ENCODE results near the gene LRMDA.
"Not testable (repeated sequence)": the region's sequence is repeated elsewhere in the genome, so short reads cannot be mapped to it uniquely, and the experiment has no call there.

DNA sequence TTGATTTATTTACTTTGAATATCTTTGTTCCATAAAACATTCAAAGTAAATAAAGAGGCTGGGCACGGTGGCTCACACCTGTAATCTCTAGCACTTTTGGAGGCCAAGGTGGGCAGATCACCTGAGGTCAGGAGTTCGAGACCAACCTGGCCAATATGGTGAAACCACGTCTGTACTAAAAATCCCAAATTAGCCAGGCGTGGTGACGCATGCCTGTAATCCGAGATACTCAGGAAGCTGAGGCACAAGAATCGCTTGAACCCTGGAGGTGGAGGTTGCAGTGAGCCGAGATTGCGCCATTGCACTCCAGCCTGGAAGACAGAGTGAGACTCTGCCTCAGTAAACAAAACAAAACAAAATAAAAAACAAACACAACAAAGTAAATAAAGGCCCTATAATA is 1153.0 kb downstream of the LRMDA start:
- TF ChIP-seq, protein P1, sequence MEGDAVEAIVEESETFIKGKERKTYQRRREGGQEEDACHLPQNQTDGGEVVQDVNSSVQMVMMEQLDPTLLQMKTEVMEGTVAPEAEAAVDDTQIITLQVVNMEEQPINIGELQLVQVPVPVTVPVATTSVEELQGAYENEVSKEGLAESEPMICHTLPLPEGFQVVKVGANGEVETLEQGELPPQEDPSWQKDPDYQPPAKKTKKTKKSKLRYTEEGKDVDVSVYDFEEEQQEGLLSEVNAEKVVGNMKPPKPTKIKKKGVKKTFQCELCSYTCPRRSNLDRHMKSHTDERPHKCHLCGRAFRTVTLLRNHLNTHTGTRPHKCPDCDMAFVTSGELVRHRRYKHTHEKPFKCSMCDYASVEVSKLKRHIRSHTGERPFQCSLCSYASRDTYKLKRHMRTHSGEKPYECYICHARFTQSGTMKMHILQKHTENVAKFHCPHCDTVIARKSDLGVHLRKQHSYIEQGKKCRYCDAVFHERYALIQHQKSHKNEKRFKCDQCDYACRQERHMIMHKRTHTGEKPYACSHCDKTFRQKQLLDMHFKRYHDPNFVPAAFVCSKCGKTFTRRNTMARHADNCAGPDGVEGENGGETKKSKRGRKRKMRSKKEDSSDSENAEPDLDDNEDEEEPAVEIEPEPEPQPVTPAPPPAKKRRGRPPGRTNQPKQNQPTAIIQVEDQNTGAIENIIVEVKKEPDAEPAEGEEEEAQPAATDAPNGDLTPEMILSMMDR (tag by site-specific recombination; IDR thresholded peaks at IDR 0.05): not testable (repeated sequence)
- TF ChIP-seq ZNF843 (tag by site-specific recombination; IDR thresholded peaks at IDR 0.05); TRIM28 (IDR thresholded peaks at IDR 0.05; ENCODE audit: borderline replicate concordance, low read length); PRDM1 (tag by site-specific recombination; IDR thresholded peaks at IDR 0.05); KLF9 (tag by site-specific recombination; IDR thresholded peaks at IDR 0.05; ENCODE audit: low read depth); ZBTB8A (tag by site-specific recombination; IDR thresholded peaks at IDR 0.05); ZNF274 (IDR thresholded peaks at IDR 0.05; ENCODE audit: low read length); ZNF274 (tag by site-specific recombination; IDR thresholded peaks at IDR 0.05; ENCODE audit: borderline replicate concordance); ZBTB20 (tag by site-specific recombination; IDR thresholded peaks at IDR 0.05); ZFP37 (tag by site-specific recombination; IDR thresholded peaks at IDR 0.05); ZBTB17 (tag by site-specific recombination; IDR thresholded peaks at IDR 0.05); PRDM10 (tag by site-specific recombination; IDR thresholded peaks at IDR 0.05): not testable (repeated sequence)
- TF ChIP-seq, protein P2, sequence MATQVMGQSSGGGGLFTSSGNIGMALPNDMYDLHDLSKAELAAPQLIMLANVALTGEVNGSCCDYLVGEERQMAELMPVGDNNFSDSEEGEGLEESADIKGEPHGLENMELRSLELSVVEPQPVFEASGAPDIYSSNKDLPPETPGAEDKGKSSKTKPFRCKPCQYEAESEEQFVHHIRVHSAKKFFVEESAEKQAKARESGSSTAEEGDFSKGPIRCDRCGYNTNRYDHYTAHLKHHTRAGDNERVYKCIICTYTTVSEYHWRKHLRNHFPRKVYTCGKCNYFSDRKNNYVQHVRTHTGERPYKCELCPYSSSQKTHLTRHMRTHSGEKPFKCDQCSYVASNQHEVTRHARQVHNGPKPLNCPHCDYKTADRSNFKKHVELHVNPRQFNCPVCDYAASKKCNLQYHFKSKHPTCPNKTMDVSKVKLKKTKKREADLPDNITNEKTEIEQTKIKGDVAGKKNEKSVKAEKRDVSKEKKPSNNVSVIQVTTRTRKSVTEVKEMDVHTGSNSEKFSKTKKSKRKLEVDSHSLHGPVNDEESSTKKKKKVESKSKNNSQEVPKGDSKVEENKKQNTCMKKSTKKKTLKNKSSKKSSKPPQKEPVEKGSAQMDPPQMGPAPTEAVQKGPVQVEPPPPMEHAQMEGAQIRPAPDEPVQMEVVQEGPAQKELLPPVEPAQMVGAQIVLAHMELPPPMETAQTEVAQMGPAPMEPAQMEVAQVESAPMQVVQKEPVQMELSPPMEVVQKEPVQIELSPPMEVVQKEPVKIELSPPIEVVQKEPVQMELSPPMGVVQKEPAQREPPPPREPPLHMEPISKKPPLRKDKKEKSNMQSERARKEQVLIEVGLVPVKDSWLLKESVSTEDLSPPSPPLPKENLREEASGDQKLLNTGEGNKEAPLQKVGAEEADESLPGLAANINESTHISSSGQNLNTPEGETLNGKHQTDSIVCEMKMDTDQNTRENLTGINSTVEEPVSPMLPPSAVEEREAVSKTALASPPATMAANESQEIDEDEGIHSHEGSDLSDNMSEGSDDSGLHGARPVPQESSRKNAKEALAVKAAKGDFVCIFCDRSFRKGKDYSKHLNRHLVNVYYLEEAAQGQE (tag by site-specific recombination; IDR thresholded peaks at IDR 0.05): not testable (repeated sequence)
- TF ChIP-seq, protein P3, sequence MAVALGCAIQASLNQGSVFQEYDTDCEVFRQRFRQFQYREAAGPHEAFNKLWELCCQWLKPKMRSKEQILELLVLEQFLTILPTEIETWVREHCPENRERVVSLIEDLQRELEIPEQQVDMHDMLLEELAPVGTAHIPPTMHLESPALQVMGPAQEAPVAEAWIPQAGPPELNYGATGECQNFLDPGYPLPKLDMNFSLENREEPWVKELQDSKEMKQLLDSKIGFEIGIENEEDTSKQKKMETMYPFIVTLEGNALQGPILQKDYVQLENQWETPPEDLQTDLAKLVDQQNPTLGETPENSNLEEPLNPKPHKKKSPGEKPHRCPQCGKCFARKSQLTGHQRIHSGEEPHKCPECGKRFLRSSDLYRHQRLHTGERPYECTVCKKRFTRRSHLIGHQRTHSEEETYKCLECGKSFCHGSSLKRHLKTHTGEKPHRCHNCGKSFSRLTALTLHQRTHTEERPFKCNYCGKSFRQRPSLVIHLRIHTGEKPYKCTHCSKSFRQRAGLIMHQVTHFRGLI (tag by site-specific recombination; IDR thresholded peaks at IDR 0.05): not testable (repeated sequence)
